HCT116 (cell line): ENCODE results near the gene KRTAP10-7. TPM values are rescaled to one million over a fixed set of nuclear protein-coding genes. Genes with fewer than 3 reads are reported as not detected.
"Not testable (repeated sequence)": the region's sequence is repeated elsewhere in the genome, so short reads cannot be mapped to it uniquely, and the experiment has no call there.

ENCODE experiments used
- ATAC-seq: fragments of 200-7000 bp; cut with Tn5 transposase; 2 replicates; pipeline ENCODE4 v1.9.1; 2020; ENCODE audit warnings: mild to moderate bottlenecking, moderate library complexity
- BruUV-seq: library from RNA; stranded (reverse); fragments of 400-500 nt; replicated peaks from 2 replicates; lab custom pipeline; 2021; lab: Mats Ljungman, UMichigan
- CTCF ChIA-PET: fragments of 300-600 bp; sonication (Branson Sonifier 250); formaldehyde crosslinking; loops from one replicate; lab custom pipeline; 2021; ENCODE audit warnings: antibody characterized with exemption; lab: Charles Lee
- POLR2A ChIA-PET: fragments of 300-600, 350-600 bp; sonication (Branson Sonifier 250); formaldehyde crosslinking; loops from one replicate; lab custom pipeline; 2021; ENCODE audit warnings: antibody characterized with exemption; lab: Charles Lee
- RAD21 ChIA-PET, 2 experiments: fragments of 300-600 bp; sonication (Branson Sonifier 250); formaldehyde crosslinking; loops; one replicate each; lab custom pipeline; 2023; ENCODE audit warnings: low total read pairs in 2 of 2; ENCODE audit not compliant: uncharacterized antibody in 2 of 2, unreplicated experiment in 2 of 2, low non-redundant PET in 1 of 2; lab: Charles Lee
- DNase-seq: peaks from one replicate; pipeline ENCODE4 v3.0.0-alpha.2; 2010; ENCODE audit warnings: low read depth, low spot score
- H2AFZ ChIP-seq: fragments of 200-600 bp; shearing (Covaris generic), sonication (generic); 2 replicates; pipeline ENCODE4 v1.6.1; 2017; ENCODE audit warnings: low read depth, mixed run types, mixed read lengths, antibody characterized with exemption, low read length; ENCODE audit not compliant: poor library complexity, severe bottlenecking
- H3K27ac ChIP-seq: 2 replicates; pipeline ENCODE4 v1.5.1; 2012; ENCODE audit warnings: low read depth, low read length
- H3K27me3 ChIP-seq: fragments of 200-600 bp; sonication (generic); 2 replicates; pipeline ENCODE4 v1.6.1; 2016; ENCODE audit warnings: mixed run types, low read length, mixed read lengths; ENCODE audit not compliant: insufficient read depth
- H3K36me3 ChIP-seq, 2 experiments: fragments of 200-500 bp in 1 of 2; fragments of 200-600 bp in 1 of 2; sonication (Bioruptor generic) in 1 of 2; sonication (generic) in 1 of 2; 2 replicates each; pipeline versions ENCODE4 v1.5.1 to v1.6.1; 2014 to 2016; ENCODE audit warnings: low read length in 2 of 2, inconsistent platforms in 1 of 2, mixed read lengths in 1 of 2, mixed run types in 1 of 2; ENCODE audit not compliant: insufficient read depth in 2 of 2, control insufficient read depth in 1 of 2
- H3K4me1 ChIP-seq, 2 experiments: fragments of 200-600 bp in 1 of 2; sonication (generic) in 1 of 2; 2 replicates each; pipeline versions ENCODE4 v1.5.1 to v1.6.1; 2012 to 2017; ENCODE audit warnings: low read length in 2 of 2, inconsistent platforms in 1 of 2, mild to moderate bottlenecking in 1 of 2, mixed read lengths in 1 of 2, mixed run types in 1 of 2, moderate library complexity in 1 of 2; ENCODE audit not compliant: insufficient read depth in 2 of 2, control insufficient read depth in 1 of 2
- H3K4me2 ChIP-seq: fragments of 200-600 bp; sonication (generic); 2 replicates; pipeline ENCODE4 v1.6.1; 2017; ENCODE audit warnings: mixed run types, low read length, mixed read lengths
- H3K4me3 ChIP-seq, 2 experiments: fragments of 200-600 bp in 1 of 2; sonication (generic) in 1 of 2; replicated peaks in 1 of 2; 2 replicates each; pipeline ENCODE4 v1.5.1; 2011 to 2016; ENCODE audit warnings: low read length in 2 of 2, control low read depth in 1 of 2, low read depth in 1 of 2, mild to moderate bottlenecking in 1 of 2, mixed read lengths in 1 of 2, mixed run types in 1 of 2
- H3K79me2 ChIP-seq: fragments of 200-600 bp; sonication (generic); 2 replicates; pipeline ENCODE4 v1.6.1; 2017; ENCODE audit warnings: mild to moderate bottlenecking, mixed run types, low read length, moderate library complexity, mixed read lengths; ENCODE audit not compliant: insufficient read depth
- H3K9ac ChIP-seq: fragments of 200-600 bp; sonication (generic); 2 replicates; pipeline ENCODE4 v1.6.1; 2016; ENCODE audit warnings: low read length, mixed read lengths
- H3K9me2 ChIP-seq: fragments of 200-600 bp; sonication (generic), shearing (Covaris generic); 2 replicates; pipeline ENCODE4 v1.6.1; 2017; ENCODE audit warnings: mixed run types, mild to moderate bottlenecking, moderate library complexity; ENCODE audit not compliant: insufficient read depth
- H3K9me3 ChIP-seq, 2 experiments: fragments of 200-500 bp in 1 of 2; fragments of 200-600 bp in 1 of 2; sonication (Bioruptor generic) in 1 of 2; sonication (generic) in 1 of 2; 2 replicates each; pipeline ENCODE4 v1.6.1; 2014 to 2017; ENCODE audit warnings: low read length in 2 of 2, mixed read lengths in 2 of 2, inconsistent platforms in 1 of 2, low read depth in 1 of 2, mild to moderate bottlenecking in 1 of 2, mixed run types in 1 of 2, moderate library complexity in 1 of 2; ENCODE audit not compliant: control insufficient read depth in 1 of 2, insufficient read depth in 1 of 2
- H4K20me1 ChIP-seq: fragments of 200-600 bp; sonication (generic), shearing (Covaris generic); 2 replicates; pipeline ENCODE4 v1.6.1; 2017; ENCODE audit warnings: mixed run types, mild to moderate bottlenecking, moderate library complexity; ENCODE audit not compliant: insufficient read depth
- CBX3 ChIP-seq: IDR thresholded peaks from 2 replicates; pipeline ENCODE4 v1.6.1; 2012; ENCODE audit warnings: low read depth
- EGR1 ChIP-seq: IDR thresholded peaks from 2 replicates; pipeline ENCODE4 v1.6.1; 2012; ENCODE audit warnings: low read depth
- FOSL1 ChIP-seq: IDR thresholded peaks from 2 replicates; pipeline ENCODE4 v1.6.1; 2012; ENCODE audit warnings: low read depth
- MAX ChIP-seq: IDR thresholded peaks from 2 replicates; pipeline ENCODE4 v1.6.1; 2012
- RAD21 ChIP-seq: IDR thresholded peaks from 2 replicates; pipeline ENCODE4 v1.6.1; 2012; ENCODE audit warnings: low read depth, mild to moderate bottlenecking
- SIN3A ChIP-seq: IDR thresholded peaks from 2 replicates; pipeline ENCODE4 v1.6.1; 2012; ENCODE audit warnings: low read depth
- SP1 ChIP-seq: IDR thresholded peaks from 2 replicates; pipeline ENCODE4 v1.6.1; 2012; ENCODE audit warnings: low read depth
- TCF7L2 ChIP-seq: IDR thresholded peaks from 2 replicates; pipeline ENCODE4 v1.7.0; 2011; ENCODE audit warnings: borderline replicate concordance, inconsistent platforms; ENCODE audit not compliant: insufficient read depth, insufficient read length; ENCODE audit errors: extremely low read depth
- YY1 ChIP-seq: IDR thresholded peaks from 2 replicates; pipeline ENCODE4 v1.6.1; 2011; ENCODE audit warnings: low read length, low read depth, moderate library complexity, mild to moderate bottlenecking; ENCODE audit not compliant: insufficient replicate concordance; ENCODE audit errors: extremely low read depth
- ZNF274 ChIP-seq: fragments of 200-500 bp; sonication (Bioruptor generic); IDR thresholded peaks from 2 replicates; pipeline ENCODE4 v1.6.1; 2014; ENCODE audit warnings: mild to moderate bottlenecking, low read depth, low read length, inconsistent platforms
- intact Hi-C: fragments of 100-400 bp; cut with micrococcal nuclease; formaldehyde crosslinking; loops from 2 replicates; pipeline ENCODE4 v1.10.0; 2022
- total RNA-seq: library from RNA; stranded (reverse); gene quantifications from one replicate; pipeline ENCODE4 v1.2.1, GENCODE V29; 2021; ENCODE audit not compliant: unreplicated experiment
- TF ChIP-seq, protein P1 (sequence below): IDR thresholded peaks from 2 replicates; pipeline ENCODE4 v1.6.1; 2011; ENCODE audit warnings: mild to moderate bottlenecking, low read length, moderate library complexity; ENCODE audit not compliant: insufficient replicate concordance; ENCODE audit errors: extremely low read depth

The KRTAP10-7 gene
- total RNA-seq, 1 experiment from 2014 or later: not detected

DNA sequence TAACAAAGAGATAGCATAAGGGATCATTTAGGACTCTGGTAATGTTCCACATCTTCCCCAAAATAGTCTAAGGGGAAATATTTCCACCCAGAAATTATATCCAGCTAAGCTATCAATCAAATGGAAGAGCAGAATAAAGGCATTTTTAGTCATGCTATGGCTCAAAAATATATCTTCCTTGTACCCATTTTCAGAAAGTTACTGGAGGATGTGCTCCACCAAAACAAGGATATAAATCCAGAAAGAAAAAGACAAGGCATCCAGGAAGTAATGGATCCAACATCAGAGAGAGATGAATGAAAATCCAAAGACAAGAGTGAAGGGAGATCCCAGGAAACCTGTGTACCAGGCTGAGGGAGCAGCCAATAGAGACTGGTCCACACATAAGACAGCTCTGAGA is 8.8 kb downstream of the KRTAP10-7 start:
- no peak overlapping the region for H3K4me3 ChIP-seq
- no peak overlapping the region for H3K27ac ChIP-seq
- ChIA-PET POLR2A (no interaction called here), CTCF (no interaction called here), RAD21 (no interaction called here)
- H3K4me1 ChIP-seq: no peaks in the 10 kb centered on the region
- DNase-seq (no peak), ATAC-seq (no peak)
- no peak for TF ChIP-seq SP1
- no peak for TF ChIP-seq RAD21
- TF ChIP-seq TCF7L2: no peak
- TF ChIP-seq, protein P1, sequence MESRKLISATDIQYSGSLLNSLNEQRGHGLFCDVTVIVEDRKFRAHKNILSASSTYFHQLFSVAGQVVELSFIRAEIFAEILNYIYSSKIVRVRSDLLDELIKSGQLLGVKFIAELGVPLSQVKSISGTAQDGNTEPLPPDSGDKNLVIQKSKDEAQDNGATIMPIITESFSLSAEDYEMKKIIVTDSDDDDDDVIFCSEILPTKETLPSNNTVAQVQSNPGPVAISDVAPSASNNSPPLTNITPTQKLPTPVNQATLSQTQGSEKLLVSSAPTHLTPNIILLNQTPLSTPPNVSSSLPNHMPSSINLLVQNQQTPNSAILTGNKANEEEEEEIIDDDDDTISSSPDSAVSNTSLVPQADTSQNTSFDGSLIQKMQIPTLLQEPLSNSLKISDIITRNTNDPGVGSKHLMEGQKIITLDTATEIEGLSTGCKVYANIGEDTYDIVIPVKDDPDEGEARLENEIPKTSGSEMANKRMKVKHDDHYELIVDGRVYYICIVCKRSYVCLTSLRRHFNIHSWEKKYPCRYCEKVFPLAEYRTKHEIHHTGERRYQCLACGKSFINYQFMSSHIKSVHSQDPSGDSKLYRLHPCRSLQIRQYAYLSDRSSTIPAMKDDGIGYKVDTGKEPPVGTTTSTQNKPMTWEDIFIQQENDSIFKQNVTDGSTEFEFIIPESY: no peak
- TF ChIP-seq CBX3: no peak
- no peak for TF ChIP-seq FOSL1
- no peak for TF ChIP-seq YY1
- TF ChIP-seq MAX: no peak
- no peak for TF ChIP-seq ZNF274
- no peak for TF ChIP-seq EGR1
- no peak for TF ChIP-seq SIN3A
- intact Hi-C loops: no loop called here
- H3K27me3 ChIP-seq: peaks cover 4% of the 10 kb centered on the region; the same call in 1 of the 2 replicates
- no peak overlapping the region for H2AFZ ChIP-seq
- H3K79me2 ChIP-seq: no peaks in the 10 kb centered on the region
- H4K20me1 ChIP-seq: no peaks in the 10 kb centered on the region
- no peak overlapping the region for H3K4me2 ChIP-seq
- no peaks in the 10 kb centered on the region for H3K36me3 ChIP-seq
- no peak overlapping the region for H3K9ac ChIP-seq
- H3K9me3 ChIP-seq: peaks cover 3 to 5% of the 10 kb centered on the region in 2 experiments; a peak in 2 of 4 replicates
- no TSS peak for BruUV-seq
- no peaks in the 10 kb centered on the region for H3K9me2 ChIP-seq

DNA sequence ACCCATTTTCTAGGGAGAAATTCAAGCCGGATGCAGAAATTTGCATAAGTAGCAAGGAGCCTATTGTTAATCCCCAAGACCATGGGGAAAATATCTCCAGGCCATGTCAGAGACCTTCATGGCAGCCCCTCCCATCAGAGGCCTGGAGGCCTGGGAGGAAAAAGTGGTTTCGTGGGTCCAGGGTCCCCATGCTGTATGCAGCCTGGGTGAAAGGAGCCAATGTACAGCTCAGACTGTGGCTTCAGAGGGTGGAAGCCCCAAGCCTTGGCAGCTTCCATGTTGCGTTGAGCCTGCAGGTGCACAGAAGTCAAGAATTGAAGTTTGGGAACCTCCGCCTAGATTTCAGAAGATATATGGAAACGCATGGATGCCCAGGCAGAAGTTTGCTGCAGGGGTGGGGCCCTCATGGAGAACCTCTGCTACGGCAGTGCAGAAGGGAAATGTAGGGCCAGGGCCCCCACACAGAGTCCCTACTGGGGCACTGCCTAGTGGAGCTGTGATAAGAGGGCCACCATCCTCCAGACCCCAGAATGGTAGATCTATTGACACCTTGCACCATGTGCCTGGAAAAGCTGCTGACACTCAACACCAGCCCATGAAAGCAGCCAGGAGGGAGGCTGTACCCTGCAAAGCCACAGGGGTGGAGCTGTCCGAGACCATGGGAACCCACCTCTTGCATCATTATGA is 9.9 kb downstream of the KRTAP10-7 start:
- H2AFZ ChIP-seq, H4K20me1 ChIP-seq, H3K79me2 ChIP-seq, intact Hi-C loops, H3K4me2 ChIP-seq, H3K4me3 ChIP-seq, BruUV-seq, H3K4me1 ChIP-seq, H3K9ac ChIP-seq, H3K27ac ChIP-seq, H3K9me3 ChIP-seq, H3K36me3 ChIP-seq, H3K9me2 ChIP-seq, H3K27me3 ChIP-seq, CTCF ChIA-PET, DNase-seq, ATAC-seq, POLR2A ChIA-PET, RAD21 ChIA-PET: not testable (repeated sequence)
